ENCODE measurements around the gene SRP72.

- TF ChIP-seq CHD2 (IDR thresholded peaks at IDR 0.05; ENCODE audit: low read length, partially characterized antibody), result no peak
- TF ChIP-seq CTCF (IDR thresholded peaks at IDR 0.05), result no peak
- no peak for TF ChIP-seq JUNB (IDR thresholded peaks at IDR 0.05)
- TF ChIP-seq RFX5 (IDR thresholded peaks at IDR 0.05), result no peak
- no peak for TF ChIP-seq REST (IDR thresholded peaks at IDR 0.05)
- TF ChIP-seq HDAC2 (IDR thresholded peaks at IDR 0.05), result no peak
- TF ChIP-seq MAX (IDR thresholded peaks at IDR 0.05), result no peak
- no peak for TF ChIP-seq CBX8 (IDR thresholded peaks at IDR 0.05)
Measured at GRCh38 chr4:56532239-56532638, 64.8 kb downstream of the SRP72 start.

Data from A549 (cell line).